ENCODE results near the gene CDC23. TPM values are rescaled to one million over a fixed set of nuclear protein-coding genes. Genes with fewer than 3 reads are reported as not detected.

The CDC23 gene
- total RNA-seq, 4 donors from 2014 or later: 2.6 to 90.9 (median 12.8) TPM

GRCh38 chr5:138140268-138140667, 72.9 kb downstream of the CDC23 start:
- Histone ChIP-seq H3K36me3 (no peaks in the 10 kb centered on the region), H3K27me3 (peaks cover 3% of the 10 kb centered on the region), H3K9me3 (no peaks in the 10 kb centered on the region), H3K4me1 (peaks cover 0 to 15% (median 3%) of the 10 kb centered on the region in 4 donors), H3K4me3 (no peak overlapping the region), H3K27ac (no peak overlapping the region)
- in situ Hi-C loops (cut with MboI; ENCODE audit: low pct_ligation_motif_present in 1 of 4, low pct_unique_long_range_greater_than_20kb in 1 of 4, low sequenced_read_pairs in 3 of 4) (loop anchor here in 1 of 4 donors (25.0 kb wide), 1 partner anchor 353 kb away; no protein-coding TSS in a partner anchor), intact Hi-C loops (cut with DNase I; ENCODE audit: low total_unique reads) (no loop called here)
- no peak for DNase-seq
- TF ChIP-seq POLR2A (IDR thresholded peaks at IDR 0.05) (no peak), EP300 (IDR thresholded peaks at IDR 0.05; ENCODE audit: low read depth) (no peak), POLR2AphosphoS5 (IDR thresholded peaks at IDR 0.05) (no peak)
- TF ChIP-seq, protein P1, sequence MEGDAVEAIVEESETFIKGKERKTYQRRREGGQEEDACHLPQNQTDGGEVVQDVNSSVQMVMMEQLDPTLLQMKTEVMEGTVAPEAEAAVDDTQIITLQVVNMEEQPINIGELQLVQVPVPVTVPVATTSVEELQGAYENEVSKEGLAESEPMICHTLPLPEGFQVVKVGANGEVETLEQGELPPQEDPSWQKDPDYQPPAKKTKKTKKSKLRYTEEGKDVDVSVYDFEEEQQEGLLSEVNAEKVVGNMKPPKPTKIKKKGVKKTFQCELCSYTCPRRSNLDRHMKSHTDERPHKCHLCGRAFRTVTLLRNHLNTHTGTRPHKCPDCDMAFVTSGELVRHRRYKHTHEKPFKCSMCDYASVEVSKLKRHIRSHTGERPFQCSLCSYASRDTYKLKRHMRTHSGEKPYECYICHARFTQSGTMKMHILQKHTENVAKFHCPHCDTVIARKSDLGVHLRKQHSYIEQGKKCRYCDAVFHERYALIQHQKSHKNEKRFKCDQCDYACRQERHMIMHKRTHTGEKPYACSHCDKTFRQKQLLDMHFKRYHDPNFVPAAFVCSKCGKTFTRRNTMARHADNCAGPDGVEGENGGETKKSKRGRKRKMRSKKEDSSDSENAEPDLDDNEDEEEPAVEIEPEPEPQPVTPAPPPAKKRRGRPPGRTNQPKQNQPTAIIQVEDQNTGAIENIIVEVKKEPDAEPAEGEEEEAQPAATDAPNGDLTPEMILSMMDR (IDR thresholded peaks at IDR 0.05): no peak
- WGBS, 2 donors (ENCODE audit: low coverage in 1 of 2): 50 to 64% methylated on average over 2 to 4 of the region's 4 CpGs

DNA sequence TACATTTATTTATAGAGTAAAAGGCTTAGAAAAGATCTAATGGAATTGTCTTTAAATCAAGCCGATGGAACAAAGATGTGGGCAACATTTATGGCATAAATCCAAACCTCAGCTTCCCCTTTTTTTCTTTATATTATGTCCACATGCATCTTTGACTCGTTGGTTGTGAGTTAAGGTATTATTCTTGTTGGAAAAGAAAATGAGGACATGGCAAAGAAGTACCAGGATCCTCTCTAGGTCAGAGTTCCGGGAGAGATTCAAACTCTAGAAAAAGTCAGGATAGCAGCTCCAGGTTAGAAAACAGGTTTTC, 73.4 kb downstream of the CDC23 start:
- no peak overlapping the region for H3K27ac ChIP-seq
- H3K9me3 ChIP-seq: no peaks in the 10 kb centered on the region
- H3K36me3 ChIP-seq: no peaks in the 10 kb centered on the region
- H3K27me3 ChIP-seq: peaks cover 3% of the 10 kb centered on the region
- in situ Hi-C loops (cut with MboI; ENCODE audit: low pct_ligation_motif_present in 1 of 4, low pct_unique_long_range_greater_than_20kb in 1 of 4, low sequenced_read_pairs in 3 of 4) (loop anchor here in 3 of 4 donors (5.0 to 25.0 kb wide), 4 partner anchors 62 to 355 kb away; no protein-coding TSS in a partner anchor), intact Hi-C loops (cut with DNase I; ENCODE audit: low total_unique reads) (loop anchor here (10.0 kb wide), 1 partner anchor 365 kb away; no protein-coding TSS in a partner anchor)
- peaks cover 0 to 15% (median 3%) of the 10 kb centered on the region in 4 donors for H3K4me1 ChIP-seq
- DNase-seq: no peak
- TF ChIP-seq POLR2A (IDR thresholded peaks at IDR 0.05): no peak
- TF ChIP-seq, protein P1 (IDR thresholded peaks at IDR 0.05): no peak
- no peak for TF ChIP-seq EP300 (IDR thresholded peaks at IDR 0.05; ENCODE audit: low read depth)
- TF ChIP-seq POLR2AphosphoS5 (IDR thresholded peaks at IDR 0.05): no peak
- no peak overlapping the region for H3K4me3 ChIP-seq
- WGBS, 2 donors (ENCODE audit: low coverage in 1 of 2): 43 to 46% methylated on average over 3 of the region's 3 CpGs

DNA sequence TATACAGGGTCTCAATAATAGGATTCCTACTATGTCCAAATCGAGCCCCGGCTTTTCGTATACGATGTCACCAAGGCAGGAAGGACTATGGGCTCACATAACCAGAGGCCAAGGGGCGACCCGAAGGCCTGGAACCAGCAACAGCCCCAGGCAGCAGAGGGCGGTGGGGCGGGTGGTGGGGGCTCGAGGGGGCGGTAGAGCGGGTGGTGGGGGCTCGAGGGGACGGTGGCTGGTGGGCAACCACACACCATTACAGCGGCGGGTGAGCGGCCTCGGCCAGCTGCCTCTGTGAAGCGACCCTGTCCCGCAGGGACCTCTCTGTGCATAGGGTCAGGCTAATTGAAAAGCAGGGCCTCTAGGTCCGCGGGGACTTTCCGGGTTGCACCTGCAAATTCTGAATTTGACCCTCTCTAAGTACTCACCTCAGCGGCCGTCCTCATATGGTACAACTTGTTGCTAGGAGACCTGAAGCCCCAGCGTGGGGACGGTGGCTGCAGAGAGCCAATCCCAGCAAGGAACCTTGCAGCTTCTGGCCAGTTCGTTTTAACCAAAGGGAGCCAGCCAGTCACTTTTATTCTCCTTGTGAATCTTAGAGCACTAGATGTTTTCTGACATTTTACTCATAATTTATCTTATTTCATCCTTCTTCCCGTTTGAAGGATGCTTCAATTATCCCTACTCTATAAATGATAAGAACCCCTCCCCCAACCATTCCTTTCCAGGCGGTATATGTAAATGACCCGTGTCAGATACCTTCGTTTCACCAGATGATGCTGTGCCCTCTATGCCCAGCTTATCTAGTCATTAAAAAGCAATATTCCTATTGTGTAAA, 74.0 kb downstream of the CDC23 start, which contains the start of gene NME5:
TSS of gene NME5 (minus strand) at position 480 of the 832 bp plus-strand sequence. CDS start 648 bp downstream, outside the sequence.
- TF ChIP-seq, protein P1 (IDR thresholded peaks at IDR 0.05): no peak
- TF ChIP-seq POLR2AphosphoS5 (IDR thresholded peaks at IDR 0.05): no peak
- no peak for TF ChIP-seq POLR2A (IDR thresholded peaks at IDR 0.05)
- TF ChIP-seq EP300 (IDR thresholded peaks at IDR 0.05; ENCODE audit: low read depth): no peak
- no peak within 1 kb of the TSS for H3K27ac ChIP-seq
- H3K36me3 ChIP-seq: no peaks in the 10 kb centered on the region
- intact Hi-C loops (cut with DNase I; ENCODE audit: low total_unique reads) (loop anchor here (10.0 kb wide), 1 partner anchor 364 kb away; no protein-coding TSS in a partner anchor), in situ Hi-C loops (cut with MboI; ENCODE audit: low pct_ligation_motif_present in 1 of 4, low pct_unique_long_range_greater_than_20kb in 1 of 4, low sequenced_read_pairs in 3 of 4) (loop anchor here in 3 of 4 donors (5.0 to 25.0 kb wide), 4 partner anchors 62 to 354 kb away; no protein-coding TSS in a partner anchor)
- H3K9me3 ChIP-seq: no peaks in the 10 kb centered on the region
- WGBS, 2 donors (ENCODE audit: low coverage in 1 of 2): 7 to 8% methylated on average over 6 to 14 of the region's 31 CpGs
- peak within 1 kb of the TSS; percentile 18 to 56 (median 38) for H3K4me3 ChIP-seq
- H3K27me3 ChIP-seq: peaks cover 3% of the 10 kb centered on the region
- peaks cover 0 to 15% (median 3%) of the 10 kb centered on the region in 4 donors for H3K4me1 ChIP-seq
- peak; percentile 63 for DNase-seq

Other genes with a start within 250 kb of the CDC23 start
- gene FAM13B, start 180.2 kb downstream of the CDC23 start, total RNA-seq: 10 to 100 TPM; 18.7 to 46.7 (median 23.0) TPM
- gene WNT8A, start 129.3 kb downstream of the CDC23 start, total RNA-seq: not detected
- not detected for gene NME5, start 73.9 kb downstream of the CDC23 start, total RNA-seq
- gene BRD8, start 34.7 kb downstream of the CDC23 start, total RNA-seq: 100 to 1,000 TPM in 1 of 4 donors, 10 to 100 TPM in 3; 31.0 to 168 (median 47.7) TPM
- 1 to 10 TPM in 3 of 4 donors, not detected in 1; 1.9 to 5.0 (median 1.9) TPM for gene KIF20A, start 34.2 kb downstream of the CDC23 start, total RNA-seq
- 1 to 10 TPM in 1 of 4 donors, under 1 TPM in 2, not detected in 1; 0.48 to 3.4 (median 0.55) TPM for gene GFRA3, start 61.3 kb upstream of the CDC23 start, total RNA-seq
- gene CDC25C, start 118.5 kb upstream of the CDC23 start, total RNA-seq: 1 to 10 TPM in 1 of 4 donors, under 1 TPM in 2, not detected in 1; 0.32 to 2.8 (median 0.68) TPM
- 10 to 100 TPM in 3 of 4 donors, 1 to 10 TPM in 1; 5.2 to 27.7 (median 14.0) TPM for gene FAM53C, start 124.9 kb upstream of the CDC23 start, total RNA-seq
- gene KDM3B, start 139.4 kb upstream of the CDC23 start, total RNA-seq: 100 to 1,000 TPM in 1 of 4 donors, 10 to 100 TPM in 3; 60.8 to 101 (median 76.6) TPM
- 1 to 10 TPM; 2.9 to 6.4 (median 4.8) TPM for gene REEP2, start 225.7 kb upstream of the CDC23 start, total RNA-seq